HG03280 (cell line): ENCODE data around the gene PSME3.
"Not testable (repeated sequence)": the region's sequence is repeated elsewhere in the genome, so short reads cannot be mapped to it uniquely, and the experiment has no call there.

Experiments used
- ATAC-seq: cut with Tn5 transposase; IDR thresholded peaks from one replicate; pipeline ENCODE4 v1.9.1; 2021; ENCODE audit warnings: mild to moderate bottlenecking, moderate library complexity; ENCODE audit not compliant: unreplicated experiment

Gene PSME3

DNA sequence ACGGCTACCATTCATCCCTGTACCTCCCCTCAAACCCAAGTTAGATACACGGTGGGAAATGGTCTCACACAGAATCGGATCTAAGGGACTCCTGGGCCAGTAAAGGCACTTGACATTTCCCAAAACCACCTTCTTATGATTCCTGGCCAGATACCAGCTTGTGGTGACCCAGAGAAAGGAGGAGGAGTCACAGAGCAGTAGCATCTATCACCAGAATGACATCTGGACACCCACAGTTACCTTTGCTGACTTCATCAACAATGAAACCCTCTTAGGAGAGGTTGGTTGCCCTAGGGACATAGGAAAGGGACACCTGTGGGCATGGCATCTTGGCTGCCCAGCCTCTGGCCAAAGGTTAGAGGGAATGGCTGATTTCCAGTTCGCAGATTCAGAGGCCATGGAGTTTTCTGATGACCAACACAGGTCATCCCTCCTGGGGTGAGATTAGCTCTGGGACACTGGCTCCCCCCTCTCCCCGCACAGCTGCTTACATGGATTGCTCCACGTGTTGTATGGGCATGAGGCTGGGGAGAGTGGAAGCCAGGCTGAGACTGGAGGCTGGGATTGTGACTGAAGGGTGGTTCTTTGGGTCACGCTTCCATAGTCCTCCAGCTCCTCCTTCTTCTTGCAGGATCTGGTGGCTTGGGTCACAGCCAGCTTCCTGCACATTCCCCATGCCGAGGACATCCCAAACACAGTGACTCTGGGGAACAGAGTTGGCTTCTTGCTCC lies 16.4 kb downstream of the PSME3 start:
- ATAC-seq = no peak

DNA sequence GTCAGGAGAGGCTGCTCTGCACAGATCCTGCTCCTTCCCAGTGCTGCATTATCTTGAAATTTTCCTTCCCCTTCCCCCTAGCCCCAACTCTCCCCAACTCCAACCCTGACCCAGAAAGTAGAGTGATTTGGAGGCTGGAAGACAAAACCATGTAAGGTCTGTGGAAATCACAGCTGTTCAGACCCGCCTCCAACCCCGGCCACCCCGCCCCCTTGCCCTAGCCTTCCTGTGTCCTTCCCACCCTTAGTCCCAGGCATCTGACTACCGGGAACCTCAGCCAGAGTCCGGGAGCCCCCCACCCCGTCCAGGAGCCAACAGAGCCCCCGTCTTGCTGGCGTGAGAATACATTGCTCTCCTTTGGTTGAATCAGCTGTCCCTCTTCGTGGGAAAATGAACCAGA lies 17.8 kb downstream of the PSME3 start, which contains the start of gene AOC3:
AOC3 (plus strand) TSS at position 246 of the 400 bp plus-strand sequence; CDS start at position 391, 145 bp downstream.
- ATAC-seq = no peak

DNA sequence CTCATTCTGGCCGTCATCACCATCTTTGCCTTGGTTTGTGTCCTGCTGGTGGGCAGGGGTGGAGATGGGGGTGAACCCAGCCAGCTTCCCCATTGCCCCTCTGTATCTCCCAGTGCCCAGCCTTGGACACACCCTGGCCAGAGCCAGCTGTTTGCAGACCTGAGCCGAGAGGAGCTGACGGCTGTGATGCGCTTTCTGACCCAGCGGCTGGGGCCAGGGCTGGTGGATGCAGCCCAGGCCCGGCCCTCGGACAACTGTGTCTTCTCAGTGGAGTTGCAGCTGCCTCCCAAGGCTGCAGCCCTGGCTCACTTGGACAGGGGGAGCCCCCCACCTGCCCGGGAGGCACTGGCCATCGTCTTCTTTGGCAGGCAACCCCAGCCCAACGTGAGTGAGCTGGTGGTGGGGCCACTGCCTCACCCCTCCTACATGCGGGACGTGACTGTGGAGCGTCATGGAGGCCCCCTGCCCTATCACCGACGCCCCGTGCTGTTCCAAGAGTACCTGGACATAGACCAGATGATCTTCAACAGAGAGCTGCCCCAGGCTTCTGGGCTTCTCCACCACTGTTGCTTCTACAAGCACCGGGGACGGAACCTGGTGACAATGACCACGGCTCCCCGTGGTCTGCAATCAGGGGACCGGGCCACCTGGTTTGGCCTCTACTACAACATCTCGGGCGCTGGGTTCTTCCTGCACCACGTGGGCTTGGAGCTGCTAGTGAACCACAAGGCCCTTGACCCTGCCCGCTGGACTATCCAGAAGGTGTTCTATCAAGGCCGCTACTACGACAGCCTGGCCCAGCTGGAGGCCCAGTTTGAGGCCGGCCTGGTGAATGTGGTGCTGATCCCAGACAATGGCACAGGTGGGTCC lies 18.4 kb downstream of the PSME3 start:
- not testable (repeated sequence) for ATAC-seq

DNA sequence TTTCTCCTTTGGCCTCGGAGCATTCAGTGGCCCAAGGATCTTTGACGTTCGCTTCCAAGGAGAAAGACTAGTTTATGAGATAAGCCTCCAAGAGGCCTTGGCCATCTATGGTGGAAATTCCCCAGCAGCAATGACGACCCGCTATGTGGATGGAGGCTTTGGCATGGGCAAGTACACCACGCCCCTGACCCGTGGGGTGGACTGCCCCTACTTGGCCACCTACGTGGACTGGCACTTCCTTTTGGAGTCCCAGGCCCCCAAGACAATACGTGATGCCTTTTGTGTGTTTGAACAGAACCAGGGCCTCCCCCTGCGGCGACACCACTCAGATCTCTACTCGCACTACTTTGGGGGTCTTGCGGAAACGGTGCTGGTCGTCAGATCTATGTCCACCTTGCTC lies 19.2 kb downstream of the PSME3 start:
- ATAC-seq = no peak

DNA sequence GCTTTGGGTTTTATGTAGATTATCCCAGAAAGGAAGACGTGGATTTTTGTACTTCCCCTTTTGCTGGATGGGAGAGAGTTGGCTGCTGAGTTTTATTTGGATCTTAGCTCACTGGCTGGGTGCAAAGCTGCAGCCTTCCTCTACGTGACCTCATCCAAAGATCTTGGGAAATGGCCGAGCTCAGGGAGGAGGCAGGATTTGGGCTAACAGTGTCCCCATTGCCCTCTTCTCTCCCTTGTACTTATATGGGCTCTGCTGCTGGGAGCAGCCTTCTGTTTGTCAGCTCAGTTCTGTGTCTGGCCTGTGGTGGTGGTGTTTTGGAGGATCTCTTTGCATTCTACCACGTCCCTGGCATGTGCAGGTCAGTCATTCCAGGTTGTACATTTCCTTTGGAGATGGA lies 19.8 kb downstream of the PSME3 start:
- no peak for ATAC-seq

DNA sequence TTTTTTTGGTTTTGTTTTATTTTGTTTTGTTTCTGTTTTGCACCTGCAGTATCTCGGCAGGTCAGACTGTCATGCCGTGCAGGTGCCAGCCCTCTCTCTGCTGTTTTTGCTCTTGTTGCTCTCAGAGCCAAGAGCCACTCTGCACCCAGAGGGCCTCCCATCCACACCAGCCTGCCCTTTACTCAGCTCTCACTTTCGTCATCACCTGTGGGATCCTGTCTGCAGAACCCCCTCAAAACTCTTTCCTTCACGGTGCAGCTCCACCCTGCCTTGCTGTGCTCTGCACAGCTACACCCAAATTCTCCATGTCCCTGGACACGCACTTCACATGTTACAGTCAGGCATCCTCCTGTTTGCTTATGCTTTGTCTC lies 20.4 kb downstream of the PSME3 start:
- ATAC-seq = no peak

DNA sequence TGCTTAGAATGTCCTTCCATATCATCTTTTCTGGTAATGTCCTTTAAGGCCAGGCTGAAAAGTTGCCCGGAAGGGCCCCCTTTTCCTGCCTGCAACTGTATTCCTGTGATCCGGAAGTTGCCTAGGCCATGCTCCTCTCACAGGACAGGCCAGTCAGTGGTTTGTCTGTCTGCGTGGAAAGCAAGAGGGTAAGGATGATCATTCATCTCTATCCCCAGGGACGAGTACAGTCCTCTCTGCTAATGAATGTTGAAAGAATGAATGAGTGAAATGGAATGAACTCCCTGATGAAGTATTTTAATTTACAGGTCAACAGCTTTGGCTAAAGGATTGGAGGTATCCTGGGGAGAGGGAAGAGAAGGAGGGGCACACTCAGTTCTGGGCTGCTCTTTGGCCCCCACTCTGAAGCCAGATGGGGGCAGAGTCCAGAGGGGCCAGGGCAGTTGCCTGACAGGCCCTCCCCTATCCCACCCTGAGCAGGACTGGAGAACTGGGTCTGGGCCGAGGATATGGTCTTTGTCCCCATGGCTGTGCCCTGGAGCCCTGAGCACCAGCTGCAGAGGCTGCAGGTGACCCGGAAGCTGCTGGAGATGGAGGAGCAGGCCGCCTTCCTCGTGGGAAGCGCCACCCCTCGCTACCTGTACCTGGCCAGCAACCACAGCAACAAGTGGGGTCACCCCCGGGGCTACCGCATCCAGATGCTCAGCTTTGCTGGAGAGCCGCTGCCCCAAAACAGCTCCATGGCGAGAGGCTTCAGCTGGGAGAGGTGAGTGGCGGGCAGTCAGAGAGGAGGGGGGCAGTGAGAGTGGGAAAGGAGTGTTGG lies 21.0 kb downstream of the PSME3 start:
- ATAC-seq = no peak

DNA sequence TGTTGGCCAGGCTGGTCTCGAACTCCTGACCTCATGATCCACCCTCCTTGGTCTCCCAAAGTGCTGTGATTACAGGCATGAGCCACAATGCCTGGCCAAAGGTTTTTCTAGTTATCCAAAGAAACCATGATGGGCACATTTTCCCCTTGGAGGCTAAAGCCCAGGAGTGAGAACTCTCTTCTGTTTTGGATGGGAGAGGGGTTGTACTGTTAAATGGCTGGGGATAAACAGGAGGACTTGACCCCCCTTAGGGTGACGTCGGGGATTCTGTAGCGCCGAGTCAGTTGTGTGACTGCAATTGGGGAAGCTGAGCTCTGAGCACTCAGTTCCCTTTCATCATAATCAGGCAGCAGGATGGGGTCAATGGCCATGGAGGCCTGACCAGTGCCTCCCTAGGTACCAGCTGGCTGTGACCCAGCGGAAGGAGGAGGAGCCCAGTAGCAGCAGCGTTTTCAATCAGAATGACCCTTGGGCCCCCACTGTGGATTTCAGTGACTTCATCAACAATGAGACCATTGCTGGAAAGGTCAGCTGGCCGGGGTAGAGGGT lies 21.9 kb downstream of the PSME3 start:
- no peak for ATAC-seq

DNA sequence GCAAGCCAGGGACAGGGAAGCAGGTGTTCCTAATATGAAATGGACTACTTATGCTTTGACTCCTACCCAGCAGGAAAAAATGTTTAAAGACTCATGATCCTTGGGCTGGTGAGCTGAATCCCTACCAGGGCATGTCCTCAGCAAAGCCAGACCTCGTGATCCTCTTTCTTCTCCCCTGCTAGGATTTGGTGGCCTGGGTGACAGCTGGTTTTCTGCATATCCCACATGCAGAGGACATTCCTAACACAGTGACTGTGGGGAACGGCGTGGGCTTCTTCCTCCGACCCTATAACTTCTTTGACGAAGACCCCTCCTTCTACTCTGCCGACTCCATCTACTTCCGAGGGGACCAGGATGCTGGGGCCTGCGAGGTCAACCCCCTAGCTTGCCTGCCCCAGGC lies 22.9 kb downstream of the PSME3 start:
- not testable (repeated sequence) for ATAC-seq

DNA sequence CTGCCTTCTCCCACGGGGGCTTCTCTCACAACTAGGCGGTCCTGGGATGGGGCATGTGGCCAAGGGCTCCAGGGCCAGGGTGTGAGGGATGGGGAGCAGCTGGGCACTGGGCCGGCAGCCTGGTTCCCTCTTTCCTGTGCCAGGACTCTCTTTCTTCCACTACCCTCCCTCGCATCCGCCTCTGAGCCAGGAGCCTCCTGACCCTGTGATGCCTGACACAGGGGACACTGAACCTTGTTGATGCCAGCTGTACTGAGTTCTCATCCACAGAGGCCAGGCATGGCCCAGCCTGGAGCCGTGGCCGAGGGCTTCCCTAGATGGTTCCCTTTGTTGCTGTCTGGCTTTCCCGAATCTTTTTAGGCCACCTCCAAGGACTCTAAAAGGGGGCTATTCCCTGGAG lies 23.3 kb downstream of the PSME3 start:
- not testable (repeated sequence) for ATAC-seq

DNA sequence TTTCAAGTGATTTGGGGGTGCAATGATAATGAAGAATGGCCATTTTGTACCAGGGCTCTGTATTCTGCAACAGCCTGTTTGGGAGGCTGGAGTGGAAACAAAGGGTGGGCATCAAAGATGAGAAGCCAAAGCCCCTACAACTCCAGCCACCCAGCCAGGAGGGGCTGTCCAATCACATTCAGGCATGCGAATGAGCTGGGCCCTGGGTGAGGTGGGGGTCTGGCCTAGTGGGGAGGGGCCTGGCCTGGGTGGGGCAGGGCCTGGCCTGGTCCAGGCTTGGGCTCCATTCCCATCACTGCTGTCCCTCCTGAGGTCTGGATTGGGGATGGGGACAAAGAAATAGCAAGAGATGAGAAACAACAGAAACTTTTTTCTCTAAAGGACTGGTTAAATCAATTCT lies 24.2 kb downstream of the PSME3 start:
- no peak for ATAC-seq

DNA sequence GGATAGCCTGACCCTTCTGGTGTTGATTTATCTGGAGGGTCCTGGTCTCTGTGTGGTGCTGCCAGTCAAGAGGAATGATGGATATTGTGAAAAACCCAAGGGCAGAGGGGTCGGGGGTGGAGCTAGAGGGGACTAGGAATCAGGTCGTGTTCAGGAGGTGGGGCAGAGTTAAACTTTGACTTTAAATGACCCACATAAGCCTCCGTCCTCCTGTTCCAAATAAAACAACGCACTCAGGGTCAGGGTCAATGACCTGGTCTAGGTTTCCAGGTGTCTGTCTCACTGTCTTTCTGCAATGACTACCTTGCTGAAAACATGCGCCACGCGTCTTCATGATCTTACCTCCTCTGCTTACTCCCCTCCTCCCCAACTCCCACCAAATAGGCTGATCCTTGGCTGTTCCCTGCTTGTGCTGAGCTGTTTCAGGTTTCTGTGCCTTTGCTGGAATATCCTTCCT lies 32.5 kb downstream of the PSME3 start:
- ATAC-seq = no peak

DNA sequence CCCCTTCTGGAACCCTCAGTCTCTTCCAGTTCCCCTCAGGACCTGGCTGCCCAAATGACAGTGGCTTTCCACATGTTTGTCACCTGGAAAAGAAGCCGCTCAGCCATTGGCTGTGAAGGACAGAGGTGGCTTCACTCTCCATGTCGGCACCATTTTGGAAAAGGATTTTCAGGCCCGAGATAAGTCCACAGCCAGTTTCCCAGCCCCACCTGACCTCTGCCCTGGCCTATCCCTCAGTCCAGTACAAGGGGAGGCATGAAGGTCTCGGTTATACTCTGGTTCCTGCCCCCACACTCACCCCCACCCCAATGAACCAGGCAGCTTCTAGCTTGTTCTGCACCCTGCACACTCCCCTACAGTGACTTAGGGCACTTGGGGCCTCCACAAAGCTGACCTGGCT lies 33.0 kb downstream of the PSME3 start:
- ATAC-seq = no peak

DNA sequence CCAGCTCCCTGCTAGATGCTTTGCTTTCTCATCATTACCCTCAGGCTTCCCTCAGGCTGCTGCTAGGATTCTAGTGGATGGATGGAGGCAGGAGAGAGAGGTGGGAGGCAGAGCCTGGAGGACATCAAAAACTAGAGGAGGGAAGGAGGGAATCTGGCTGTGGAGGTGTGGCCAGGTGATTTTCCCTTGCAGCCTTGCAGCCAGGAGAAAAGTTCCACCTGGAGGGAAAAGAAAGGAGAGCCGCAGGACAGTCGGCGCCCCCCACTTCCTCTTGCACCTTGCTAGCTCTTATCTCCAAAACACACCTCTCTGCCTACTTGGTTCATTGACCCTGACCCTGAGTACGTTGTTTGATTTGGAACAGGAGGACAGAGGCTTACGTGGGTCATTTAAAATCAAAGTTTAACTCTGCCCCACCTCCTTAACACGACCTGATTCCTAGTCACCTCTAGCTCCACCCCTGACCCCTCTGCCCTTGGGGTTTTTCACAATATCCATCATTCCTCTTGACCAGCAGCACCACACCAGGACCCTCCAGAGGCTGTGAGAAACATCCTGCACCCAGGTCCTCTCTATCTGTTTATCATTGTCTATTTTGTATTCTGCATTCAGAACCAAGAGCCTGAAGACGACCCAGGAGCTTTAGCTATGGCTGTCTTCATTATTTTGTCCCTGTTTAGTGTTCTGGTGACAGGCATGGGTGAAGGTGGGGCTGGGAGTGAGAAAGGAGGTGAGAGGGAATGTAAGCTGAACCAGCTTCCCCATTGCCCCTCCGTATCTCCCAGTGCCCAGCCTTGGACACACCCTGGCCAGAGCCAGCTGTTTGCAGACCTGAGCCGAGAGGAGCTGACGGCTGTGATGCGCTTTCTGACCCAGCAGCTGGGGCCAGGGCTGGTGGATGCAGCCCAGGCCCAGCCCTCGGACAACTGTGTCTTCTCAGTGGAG lies 33.7 kb downstream of the PSME3 start:
- ATAC-seq = no peak

DNA sequence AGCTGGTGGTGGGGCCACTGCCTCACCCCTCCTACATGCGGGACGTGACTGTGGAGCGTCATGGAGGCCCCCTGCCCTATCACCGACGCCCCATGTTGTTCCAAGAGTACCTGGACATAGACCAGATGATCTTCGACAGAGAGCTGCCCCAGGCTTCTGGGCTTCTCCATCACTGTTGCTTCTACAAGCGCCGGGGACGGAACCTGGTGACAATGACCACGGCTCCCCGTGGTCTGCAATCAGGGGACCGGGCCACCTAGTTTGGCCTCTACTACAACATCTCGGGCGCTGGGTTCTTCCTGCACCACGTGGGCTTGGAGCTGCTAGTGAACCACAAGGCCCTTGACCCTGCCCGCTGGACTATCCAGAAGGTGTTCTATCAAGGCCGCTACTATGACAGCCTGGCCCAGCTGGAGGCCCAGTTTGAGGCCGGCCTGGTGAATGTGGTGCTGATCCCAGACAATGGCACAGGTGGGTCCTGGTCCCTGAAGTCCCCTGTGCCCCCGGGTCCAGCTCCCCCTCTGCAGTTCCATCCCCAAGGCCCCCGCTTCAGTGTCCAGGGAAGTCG lies 34.6 kb downstream of the PSME3 start:
- ATAC-seq = not testable (repeated sequence)

DNA sequence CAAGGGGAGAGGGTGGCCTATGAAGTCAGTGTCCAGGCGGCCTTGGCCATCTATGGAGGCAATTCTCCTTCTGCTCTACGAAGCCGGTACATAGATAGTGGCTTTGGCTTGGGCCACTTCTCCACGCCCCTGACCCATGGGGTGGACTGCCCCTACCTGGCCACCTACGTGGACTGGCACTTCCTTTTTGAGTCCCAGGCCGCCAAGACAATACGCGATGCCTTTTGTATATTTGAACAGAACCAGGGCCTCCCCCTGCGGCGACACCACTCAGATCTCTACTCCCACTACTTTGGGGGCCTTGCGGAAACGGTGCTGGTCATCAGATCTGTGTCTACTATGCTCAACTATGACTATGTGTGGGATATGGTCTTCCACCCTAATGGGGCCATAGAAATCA lies 35.1 kb downstream of the PSME3 start:
- no peak for ATAC-seq

DNA sequence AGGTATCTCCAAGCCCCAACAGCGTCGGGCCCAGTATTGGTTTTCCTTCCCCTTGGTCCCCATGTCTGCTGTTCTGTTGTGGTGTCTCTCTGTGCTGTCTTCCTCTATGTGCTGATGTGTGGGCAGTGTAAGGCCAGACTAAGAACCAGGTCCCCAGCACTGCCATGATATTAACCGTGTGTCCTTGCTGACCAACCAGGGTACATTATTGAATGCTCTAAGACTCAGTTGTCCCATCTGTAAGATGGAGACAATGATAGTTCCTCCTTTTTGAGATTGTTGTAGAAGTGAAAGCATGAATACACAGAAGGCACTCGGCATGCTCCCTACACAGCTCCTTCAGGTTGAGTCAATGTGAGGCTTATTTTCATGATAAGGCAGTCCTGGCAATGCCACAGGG lies 38.5 kb downstream of the PSME3 start:
- no peak for ATAC-seq

DNA sequence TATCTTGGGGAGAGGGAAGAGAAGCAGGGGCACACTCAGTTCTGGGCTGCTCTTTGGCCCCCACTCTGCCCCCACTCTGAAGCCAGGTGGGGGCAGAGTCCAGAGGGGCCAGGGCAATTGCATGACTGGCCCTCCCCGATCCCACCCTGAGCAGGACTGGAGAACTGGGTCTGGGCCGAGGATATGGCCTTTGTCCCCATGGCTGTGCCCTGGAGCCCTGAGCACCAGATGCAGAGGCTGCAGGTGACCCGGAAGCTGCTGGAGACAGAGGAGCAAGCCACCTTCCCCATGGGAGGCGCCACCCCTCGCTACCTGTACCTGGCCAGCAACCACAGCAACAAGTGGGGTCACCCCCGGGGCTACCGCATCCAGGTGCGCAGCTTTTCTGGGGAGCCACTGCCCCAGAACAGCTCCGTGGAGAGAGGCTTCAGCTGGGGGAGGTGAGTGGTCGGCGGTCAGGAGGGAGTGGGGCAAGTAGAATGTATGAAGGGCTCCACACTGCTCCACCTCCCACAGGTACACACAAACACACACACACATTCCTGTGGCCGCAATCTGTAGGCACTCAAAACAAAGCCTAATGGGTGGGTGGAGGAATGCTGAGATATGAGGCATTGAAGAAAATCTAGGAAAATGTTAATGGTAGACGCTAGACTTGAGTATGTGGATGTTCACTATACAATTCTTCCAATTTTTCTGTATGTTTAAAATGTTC lies 39.2 kb downstream of the PSME3 start:
- no peak for ATAC-seq

DNA sequence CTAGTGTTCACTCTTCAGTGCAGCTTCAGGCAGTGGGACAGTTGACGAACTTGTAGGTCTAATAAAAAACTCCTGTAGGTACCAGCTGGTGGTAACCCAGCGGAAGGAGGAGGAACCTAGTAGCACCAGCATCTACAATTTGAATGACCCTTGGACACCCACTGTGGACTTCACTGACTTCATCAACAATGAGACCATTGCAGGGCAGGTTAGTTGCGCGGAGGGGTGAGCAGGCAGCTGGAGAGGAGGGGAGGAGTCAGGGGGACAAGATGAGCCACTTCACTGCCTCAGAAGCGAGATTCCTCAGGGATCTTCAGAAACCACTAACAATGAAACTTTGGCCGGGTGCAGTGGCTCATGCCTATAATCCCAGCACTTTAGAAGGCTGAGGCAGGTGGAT lies 40.1 kb downstream of the PSME3 start:
- ATAC-seq = no peak
